HCT116 (cell line): ENCODE data around the gene PDIK1L.

Experiments used
- CEBPB ChIP-seq: IDR thresholded peaks from 2 replicates; pipeline ENCODE4 v1.6.1; 2012; ENCODE audit warnings: low read depth
- CTCF ChIP-seq, 3 experiments: fragments of 200-600 bp in 1 of 3; sonication (generic) in 1 of 3; IDR thresholded peaks in 2 of 3; conservative IDR thresholded peaks in 1 of 3; 2 replicates each; pipeline ENCODE4 v1.5.1; 2012 to 2017; ENCODE audit warnings: low read depth in 2 of 3, low read length in 2 of 3, antibody characterized with exemption in 1 of 3, borderline replicate concordance in 1 of 3, control low read depth in 1 of 3, mild to moderate bottlenecking in 1 of 3, mixed read lengths in 1 of 3, mixed run types in 1 of 3, moderate library complexity in 1 of 3; ENCODE audit not compliant: insufficient read depth in 1 of 3
- EGR1 ChIP-seq: IDR thresholded peaks from 2 replicates; pipeline ENCODE4 v1.6.1; 2012; ENCODE audit warnings: low read depth
- EZH2 ChIP-seq: fragments of 200-600 bp; sonication (generic); IDR thresholded peaks from 2 replicates; pipeline ENCODE4 v1.6.1; 2017; ENCODE audit warnings: antibody characterized with exemption, mixed run types
- POLR2A ChIP-seq: IDR thresholded peaks from 2 replicates; pipeline ENCODE4 v1.7.0; 2011; ENCODE audit warnings: borderline replicate concordance; ENCODE audit not compliant: insufficient read depth, insufficient read length; ENCODE audit errors: extremely low read depth
- POLR2AphosphoS5 ChIP-seq: IDR thresholded peaks from 2 replicates; pipeline ENCODE4 v1.6.1; 2011; ENCODE audit warnings: mild to moderate bottlenecking, low read depth, low read length, moderate library complexity
- RAD21 ChIP-seq: IDR thresholded peaks from 2 replicates; pipeline ENCODE4 v1.6.1; 2012; ENCODE audit warnings: low read depth, mild to moderate bottlenecking
- ZNF274 ChIP-seq: fragments of 200-500 bp; sonication (Bioruptor generic); IDR thresholded peaks from 2 replicates; pipeline ENCODE4 v1.6.1; 2014; ENCODE audit warnings: mild to moderate bottlenecking, low read depth, low read length, inconsistent platforms

DNA sequence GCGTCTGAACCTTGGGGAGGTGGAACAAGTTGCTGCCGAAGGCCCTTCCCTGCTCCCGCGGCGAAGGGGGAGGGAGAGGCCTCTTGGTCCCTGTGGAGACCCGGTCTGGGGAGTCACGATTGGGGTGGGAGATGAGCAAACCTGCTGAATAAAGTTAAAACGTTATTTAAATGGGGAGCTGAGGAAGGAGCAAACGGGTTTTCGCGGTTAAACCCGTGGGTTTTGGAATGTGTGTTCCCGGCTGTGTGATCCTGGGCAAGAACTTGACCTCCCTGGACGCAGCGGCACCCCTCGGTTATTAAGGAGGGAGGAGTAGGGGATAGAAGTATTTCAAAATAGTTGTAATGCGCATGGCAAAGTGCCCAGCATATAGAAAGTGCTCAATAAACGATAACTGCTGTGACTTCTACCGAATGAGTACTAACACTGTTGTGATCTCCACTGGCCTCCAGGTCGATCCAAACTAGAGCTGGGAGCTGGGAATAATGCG, 50.6 kb downstream of the PDIK1L start:
- TF ChIP-seq CTCF (IDR thresholded peaks at IDR 0.05 in 2 of 3, conservative IDR thresholded peaks at IDR 0.05 in 1 of 3; ENCODE audit: borderline replicate concordance in 1 of 3, insufficient read depth in 1 of 3, low read depth in 2 of 3, low read length in 2 of 3) (no peak), EZH2 (no peak), POLR2AphosphoS5 (no peak), POLR2A (no peak), RAD21 (no peak), ZNF274 (no peak), CEBPB (no peak), EGR1 (no peak)
